NCI-H2196 (cell line): Measurements from ENCODE around the gene EHD4.
A peak's percentile ranks its signal among the peaks of the same experiment; 100 is the strongest.

ENCODE experiments used
- DNase-seq: peaks from one replicate; lab custom pipeline; 2025; ENCODE audit not compliant: unreplicated experiment; lab: John Stamatoyannopoulos, UW

The EHD4 gene

GRCh38 chr15:41981371-41982132, 9.2 kb upstream of the EHD4 start:
- DNase-seq = no peak

DNA sequence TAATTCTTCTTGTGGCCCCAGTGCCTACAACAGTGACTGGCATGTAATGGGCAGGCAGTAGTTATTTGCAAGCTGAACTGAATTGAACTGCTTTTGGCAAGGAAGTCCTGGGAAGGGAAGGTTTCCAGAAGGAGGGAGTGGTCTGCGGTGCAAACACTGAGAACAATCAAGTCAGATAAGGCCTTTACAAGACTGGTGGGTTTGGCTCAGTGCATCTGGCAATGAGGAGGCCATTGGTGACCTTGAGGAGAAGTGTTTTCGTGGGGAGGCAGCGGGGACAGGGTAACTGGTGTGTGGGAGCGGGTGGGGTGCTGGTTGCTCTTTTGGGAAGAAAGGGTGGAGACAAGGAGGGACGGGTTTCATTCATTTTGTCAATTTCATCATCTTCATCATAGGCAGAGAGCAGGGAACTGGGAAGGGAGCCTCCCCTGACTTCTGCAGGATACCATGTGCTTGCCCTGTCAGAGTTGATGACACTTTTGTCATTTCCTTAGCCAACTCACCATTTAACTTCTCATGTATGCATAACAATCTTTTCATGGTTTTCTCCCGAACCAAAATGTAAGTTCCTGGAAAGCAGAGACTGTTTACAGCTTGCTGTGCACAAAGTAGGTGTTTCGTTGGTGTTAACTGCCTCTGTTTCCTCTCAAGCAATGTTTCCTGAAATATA, 8.4 kb upstream of the EHD4 start:
- no peak for DNase-seq

DNA sequence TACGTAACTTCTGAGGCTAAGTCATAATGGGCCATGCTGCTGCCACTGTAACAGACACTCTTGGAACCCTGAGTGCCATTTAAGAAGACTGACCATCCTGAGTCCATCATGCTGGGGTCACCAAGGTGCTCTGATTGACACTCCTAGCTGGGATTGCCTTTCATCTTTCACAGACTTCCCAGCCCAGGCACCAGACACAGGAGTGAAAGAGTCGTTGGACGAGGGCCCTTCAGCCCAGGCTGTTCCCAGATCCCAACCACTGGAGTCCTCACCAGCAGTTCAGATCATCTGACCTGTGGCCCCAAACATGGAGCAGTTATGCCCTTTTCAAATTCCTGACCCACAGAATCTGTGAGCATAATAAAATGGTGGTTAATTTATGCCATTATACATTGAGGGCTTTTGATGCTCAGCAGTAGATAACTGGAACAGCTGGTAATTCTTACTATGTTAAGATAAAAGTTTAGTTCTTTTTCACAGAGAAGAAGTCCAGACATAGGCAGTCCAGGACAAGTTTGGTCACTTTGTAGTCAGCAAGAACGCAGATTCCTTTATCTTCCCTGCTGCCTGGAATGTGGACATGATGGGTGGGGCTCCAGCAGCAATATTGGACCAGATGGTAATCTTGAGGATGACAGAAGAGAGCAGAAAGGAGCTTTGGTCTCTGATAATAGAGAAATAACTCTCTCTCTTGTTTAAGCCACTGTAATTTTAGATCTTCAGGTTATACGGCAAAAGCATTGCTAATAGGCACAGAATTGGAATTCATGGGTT, 7.3 kb upstream of the EHD4 start:
- no peak for DNase-seq

GRCh38 chr15:41978534-41978933, 6.2 kb upstream of the EHD4 start:
- no peak for DNase-seq

- no peak for DNase-seq
Observed at GRCh38 chr15:41977757-41978383, 5.5 kb upstream of the EHD4 start.

GRCh38 chr15:41975669-41976068, 3.3 kb upstream of the EHD4 start:
- no peak for DNase-seq

- no peak for DNase-seq
Observed at GRCh38 chr15:41974041-41974440, 1.7 kb upstream of the EHD4 start.

- no peak for DNase-seq
Observed at GRCh38 chr15:41971895-41972252, 483 bp downstream of the EHD4 start.

DNA sequence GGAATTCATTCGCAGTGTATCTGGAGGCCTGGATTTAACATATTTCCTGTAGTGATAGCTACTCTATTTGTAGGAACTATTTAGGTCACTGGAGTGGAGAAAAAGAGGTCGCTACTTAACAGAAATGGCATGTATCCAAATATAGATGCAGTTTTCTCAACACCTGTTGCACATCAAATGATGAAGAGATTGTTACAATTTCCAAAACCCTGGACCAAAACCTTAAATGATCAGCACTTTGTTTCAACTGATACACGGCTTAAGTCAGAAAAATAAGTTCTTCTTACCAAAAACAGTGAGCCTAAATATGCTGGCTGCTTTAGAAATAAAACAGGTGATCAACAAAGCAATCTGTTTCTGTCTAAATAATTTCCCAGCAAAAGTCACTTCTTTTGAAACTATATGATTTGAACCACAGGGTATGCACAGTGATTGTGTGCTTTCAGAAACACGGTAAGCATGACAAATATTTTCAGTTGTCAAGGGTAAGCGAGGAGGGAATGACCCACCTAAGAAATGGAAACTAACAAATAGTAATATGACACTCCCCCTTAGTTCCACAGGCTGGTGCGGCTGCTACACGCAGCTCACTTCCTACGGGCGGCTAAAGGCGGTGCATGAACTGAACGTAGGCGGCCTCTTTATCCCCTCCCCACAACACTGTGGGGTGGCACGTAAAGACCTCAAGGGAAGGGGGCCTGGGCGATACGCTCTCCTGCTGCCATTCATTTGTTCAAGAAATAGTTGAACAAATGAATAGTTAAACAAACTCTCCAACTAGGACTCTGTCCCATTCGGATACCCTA, 1.1 kb downstream of the EHD4 start:
- DNase-seq = peak; percentile 11

DNA sequence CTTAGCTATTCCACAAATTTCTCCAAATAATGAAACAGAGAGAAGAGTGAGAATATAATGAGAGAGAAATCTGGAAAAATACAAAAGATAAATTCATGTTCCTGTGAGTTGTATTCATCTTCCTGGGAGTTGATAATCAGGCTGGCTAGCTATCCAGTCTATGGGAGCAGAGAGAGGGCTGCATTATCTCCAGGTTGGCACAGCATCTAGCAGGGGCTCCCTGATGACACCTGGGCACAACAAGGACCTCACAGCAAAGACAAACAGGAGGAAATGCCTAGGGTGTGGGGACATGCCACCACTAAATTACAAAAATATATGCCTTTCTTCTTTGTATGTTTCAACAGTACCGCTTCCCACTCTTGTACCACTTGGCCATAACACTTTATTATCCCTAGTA, 1.9 kb downstream of the EHD4 start:
- no peak for DNase-seq

GRCh38 chr15:41969851-41970431, 2.4 kb downstream of the EHD4 start:
- DNase-seq = no peak

DNA sequence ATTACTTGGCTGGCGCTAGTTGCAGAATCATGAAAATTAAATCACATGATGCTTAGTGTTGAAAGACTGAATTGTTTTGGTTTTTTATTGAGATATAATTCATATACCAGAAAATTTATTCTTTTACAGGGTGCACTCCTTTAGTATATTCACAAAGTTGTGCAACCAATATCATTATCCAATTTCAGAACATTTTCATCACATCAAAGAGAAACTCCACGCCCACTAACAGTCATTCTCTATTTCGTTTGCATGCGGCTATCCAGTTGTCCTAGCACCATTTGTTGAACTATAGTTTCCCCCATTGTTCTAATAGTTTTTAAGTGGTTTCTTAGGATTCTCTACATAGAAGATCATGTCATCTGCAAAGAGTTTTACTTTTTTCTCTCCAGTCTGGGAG, 3.7 kb downstream of the EHD4 start:
- DNase-seq = no peak

GRCh38 chr15:41967506-41968206, 4.7 kb downstream of the EHD4 start:
- DNase-seq = no peak

DNA sequence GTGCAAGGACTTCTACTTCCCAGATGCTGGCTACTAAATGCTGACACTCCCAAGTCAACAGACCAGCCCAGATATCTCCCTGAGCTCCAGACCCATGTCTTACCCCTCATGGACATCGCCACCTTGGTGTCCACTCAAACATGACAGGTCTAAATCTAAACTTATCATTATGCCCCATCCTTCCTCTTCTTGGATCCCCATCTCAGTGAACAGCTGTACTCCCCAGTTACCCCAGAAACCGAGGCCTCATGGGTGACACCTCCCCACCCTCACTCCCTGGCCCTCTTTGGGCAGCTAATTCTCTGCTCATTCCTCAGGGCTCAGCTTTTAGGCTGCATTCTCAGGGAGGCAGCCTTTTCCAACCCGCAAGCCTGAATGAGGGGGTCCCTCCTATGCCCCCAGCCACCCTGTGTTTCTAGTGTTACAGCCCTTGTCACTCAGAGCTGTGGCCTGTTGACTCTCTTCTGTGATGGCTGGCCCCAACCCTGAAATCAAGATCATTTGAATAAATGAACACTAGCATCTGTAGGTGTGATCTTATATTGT, 5.4 kb downstream of the EHD4 start:
- DNase-seq = no peak

GRCh38 chr15:41966414-41966812, 5.9 kb downstream of the EHD4 start:
- DNase-seq = no peak

- peak; percentile 29 for DNase-seq
Observed at GRCh38 chr15:41965441-41966413, 6.6 kb downstream of the EHD4 start.

- no peak for DNase-seq
Observed at GRCh38 chr15:41961595-41962202, 10.7 kb downstream of the EHD4 start.

- DNase-seq = no peak
Observed at GRCh38 chr15:41961001-41961518, 11.3 kb downstream of the EHD4 start.
